Natural killer cell (primary cell): ENCODE results near the gene TMEM231. TPM values are rescaled to one million over a fixed set of nuclear protein-coding genes. Genes with fewer than 3 reads are reported as not detected.
"Not testable (repeated sequence)": the region's sequence is repeated elsewhere in the genome, so short reads cannot be mapped to it uniquely, and the experiment has no call there.

Experiments
- ATAC-seq, 3 donors: fragments of 150-1000 bp in 2 of 3; fragments of 200-7000 bp in 1 of 3; cut with Tn5 transposase; 1 replicate in 1 of 3; 2 replicates in 2 of 3; pipeline ENCODE4 v1.10.0; 2021; ENCODE audit warnings: mild to moderate bottlenecking in 2 of 3, moderate library complexity in 2 of 3
- DNase-seq, 2 donors: peaks; one replicate each; pipeline versions ENCODE4 v3.0.0 to v3.0.0-alpha.2; 2013 to 2021; ENCODE audit warnings: mixed read lengths in 1 of 2
- H3K27ac ChIP-seq: one replicate; pipeline ENCODE4 v1.5.1; 2013; ENCODE audit warnings: mild to moderate bottlenecking, low read length
- H3K27me3 ChIP-seq: one replicate; pipeline ENCODE4 v1.6.1; 2013; ENCODE audit warnings: low read length; ENCODE audit not compliant: control insufficient read depth, insufficient read depth
- H3K36me3 ChIP-seq: one replicate; pipeline ENCODE4 v1.6.1; 2013; ENCODE audit warnings: low read length; ENCODE audit not compliant: control insufficient read depth, insufficient read depth
- H3K4me1 ChIP-seq: one replicate; pipeline ENCODE4 v1.6.1; 2013; ENCODE audit warnings: low read length; ENCODE audit not compliant: control insufficient read depth, insufficient read depth
- H3K4me3 ChIP-seq: one replicate; pipeline ENCODE4 v1.5.1; 2013; ENCODE audit warnings: low read length
- H3K9me3 ChIP-seq: one replicate; pipeline ENCODE4 v1.6.1; 2013; ENCODE audit warnings: low read length; ENCODE audit not compliant: control insufficient read depth, insufficient read depth
- H3K27ac Mint-ChIP-seq, 2 donors: one replicate each; pipeline ENCODE4 v1.8.0; 2022; ENCODE audit warnings: mild to moderate bottlenecking in 2 of 2, mixed read lengths in 2 of 2, moderate library complexity in 1 of 2
- H3K27me3 Mint-ChIP-seq, 2 donors: one replicate each; pipeline ENCODE4 v1.8.0; 2022; ENCODE audit warnings: low read depth in 2 of 2, mixed read lengths in 2 of 2
- H3K36me3 Mint-ChIP-seq: one replicate; pipeline ENCODE4 v1.8.0; 2022; ENCODE audit warnings: mixed read lengths
- H3K4me1 Mint-ChIP-seq, 2 donors: one replicate each; pipeline ENCODE4 v1.8.0; 2022; ENCODE audit warnings: mixed read lengths in 2 of 2
- H3K4me3 Mint-ChIP-seq: one replicate; pipeline ENCODE4 v1.8.0; 2022; ENCODE audit warnings: mild to moderate bottlenecking, moderate library complexity, mixed read lengths
- H3K9me3 Mint-ChIP-seq, 2 donors: one replicate each; pipeline ENCODE4 v1.8.0; 2022; ENCODE audit warnings: mixed read lengths in 2 of 2
- CTCF ChIP-seq: fragments of 200-600 bp; IDR thresholded peaks from one replicate; pipeline ENCODE4 v1.8.0; 2022; ENCODE audit warnings: antibody characterized with exemption
- WGBS: methylation state at CpG from one replicate; pipeline ENCODE4 v1.1.7; 2013; ENCODE audit warnings: missing lambda C conversion rate; ENCODE audit not compliant: insufficient coverage; 5-methylcytosine and 5-hydroxymethylcytosine counted together
- intact Hi-C: fragments of 100-400 bp; cut with micrococcal nuclease; formaldehyde crosslinking; loops from one replicate; pipeline ENCODE4 v1.14.2; 2022
- total RNA-seq, 4 donors: library from RNA; stranded (reverse); fragments of 120-200 nt in 1 of 4; gene quantifications; one replicate each; pipeline versions ENCODE4 v1.2.3 to v1.2.4, GENCODE V29; 2013 to 2022

Gene TMEM231
- total RNA-seq, 3 donors from 2014 or later (not counting 1 experiment from before 2014, with no cell fraction given): 2.1 to 2.7 (median 2.4) TPM

GRCh38 chr16:75527825-75528299 is 28.2 kb downstream of the TMEM231 start:
- Mint-ChIP-seq H3K9me3 (no peaks in the 10 kb centered on the region), H3K27ac (no peak overlapping the region), H3K27me3 (no peaks in the 10 kb centered on the region), H3K4me1 (no peaks in the 10 kb centered on the region), H3K4me3 (no peak overlapping the region), H3K36me3 (no peaks in the 10 kb centered on the region)
- Histone ChIP-seq H3K36me3 (no peaks in the 10 kb centered on the region), H3K9me3 (no peaks in the 10 kb centered on the region), H3K4me3 (no peak overlapping the region), H3K27ac (no peak overlapping the region), H3K27me3 (no peaks in the 10 kb centered on the region), H3K4me1 (no peaks in the 10 kb centered on the region)
- 77% methylated on average over 4 of the region's 5 CpGs for WGBS
- ATAC-seq (no peak), DNase-seq (no peak)
- no peak for TF ChIP-seq CTCF
- intact Hi-C loops: no loop called here

GRCh38 chr16:75526032-75526790 is 29.8 kb downstream of the TMEM231 start:
- Mint-ChIP-seq H3K9me3 (no peaks in the 10 kb centered on the region), H3K4me1 (no peaks in the 10 kb centered on the region), H3K4me3 (no peak overlapping the region), H3K27ac (no peak overlapping the region), H3K36me3 (no peaks in the 10 kb centered on the region), H3K27me3 (no peaks in the 10 kb centered on the region)
- H3K9me3 ChIP-seq: no peaks in the 10 kb centered on the region
- TF ChIP-seq CTCF: no peak
- H3K27me3 ChIP-seq: no peaks in the 10 kb centered on the region
- WGBS: 90% methylated on average over 5 of the region's 5 CpGs
- intact Hi-C loops: no loop called here
- H3K27ac ChIP-seq: no peak overlapping the region
- H3K4me3 ChIP-seq: no peak overlapping the region
- ATAC-seq (no peak), DNase-seq (no peak)
- H3K36me3 ChIP-seq: no peaks in the 10 kb centered on the region
- no peaks in the 10 kb centered on the region for H3K4me1 ChIP-seq

- no peak overlapping the region for H3K4me3 Mint-ChIP-seq
- Histone ChIP-seq H3K27me3 (no peaks in the 10 kb centered on the region), H3K9me3 (no peaks in the 10 kb centered on the region), H3K4me1 (peaks cover 11% of the 10 kb centered on the region), H3K27ac (no peak overlapping the region), H3K36me3 (no peaks in the 10 kb centered on the region), H3K4me3 (no peak overlapping the region)
- no peak for TF ChIP-seq CTCF
- H3K36me3 Mint-ChIP-seq: no peaks in the 10 kb centered on the region
- no peak overlapping the region for H3K27ac Mint-ChIP-seq
- ATAC-seq (no peak), DNase-seq (no peak)
- peaks cover 10 to 12% of the 10 kb centered on the region in 2 donors for H3K4me1 Mint-ChIP-seq
- no peaks in the 10 kb centered on the region for H3K27me3 Mint-ChIP-seq
- no peaks in the 10 kb centered on the region for H3K9me3 Mint-ChIP-seq
- intact Hi-C loops: no loop called here
- 98% methylated on average over 6 of the region's 6 CpGs for WGBS
Measured at GRCh38 chr16:75519175-75519574, 36.9 kb downstream of the TMEM231 start.

- intact Hi-C loops: loop anchor here (2.0 kb wide), 1 partner anchor 106 kb away; the partner anchor contains the start of gene ADAT1
- H3K27ac ChIP-seq: peak overlapping the region; percentile 87
- peak overlapping the region; percentile 86 for H3K4me3 ChIP-seq
- not testable (repeated sequence) for H3K36me3 ChIP-seq, H3K9me3 ChIP-seq, H3K36me3 Mint-ChIP-seq, H3K27me3 ChIP-seq, H3K27me3 Mint-ChIP-seq, H3K9me3 Mint-ChIP-seq
- WGBS: 11% methylated on average over 42 of the region's 42 CpGs
- ATAC-seq (peak in 2 of 3 donors; percentile 8 to 19), DNase-seq (peak in 1 of 2 donors; percentile 58)
- H3K4me1 Mint-ChIP-seq: peaks cover 10 to 12% of the 10 kb centered on the region in 2 donors
- H3K4me3 Mint-ChIP-seq: peak overlapping the region; percentile 78
- peaks cover 11% of the 10 kb centered on the region for H3K4me1 ChIP-seq
- H3K27ac Mint-ChIP-seq: peak overlapping the region; percentile 48 to 97
Measured at GRCh38 chr16:75516189-75516966, 39.7 kb downstream of the TMEM231 start.
